HepG2 (cell line): Measurements from ENCODE around the gene EMILIN1. TPM values are rescaled to one million over a fixed set of nuclear protein-coding genes. Genes with fewer than 3 reads are reported as not detected.

Experiments used
- ADNP ChIP-seq: sonication (generic); formaldehyde crosslinking; IDR thresholded peaks from 2 replicates; pipeline ENCODE4 v1.4.0; 2020; ENCODE audit warnings: missing genetic modification reagents
- CENPBD1 ChIP-seq: sonication (generic); formaldehyde crosslinking; IDR thresholded peaks from 2 replicates; pipeline ENCODE4 v1.8.0; 2022; ENCODE audit warnings: missing genetic modification reagents, low read depth, mild to moderate bottlenecking, borderline replicate concordance
- CSRNP1 ChIP-seq: sonication (generic); formaldehyde crosslinking; IDR thresholded peaks from 2 replicates; pipeline ENCODE4 v1.8.1; 2023; ENCODE audit warnings: mild to moderate bottlenecking, missing genetic modification reagents
- GPN1 ChIP-seq: sonication (generic); formaldehyde crosslinking; IDR thresholded peaks from 2 replicates; pipeline ENCODE4 v1.5.1; 2020; ENCODE audit warnings: missing genetic modification reagents, borderline replicate concordance
- GTF2F1 ChIP-seq: fragments of 150-350 bp; IDR thresholded peaks from 2 replicates; pipeline ENCODE4 v1.6.1; 2014; ENCODE audit warnings: low read length
- HNRNPLL ChIP-seq: fragments of 200-400 bp; formaldehyde crosslinking; IDR thresholded peaks from 2 replicates; pipeline ENCODE4 v1.6.1; 2017; ENCODE audit warnings: mild to moderate bottlenecking, low read depth, low read length; ENCODE audit not compliant: poor library complexity, severe bottlenecking
- KDM5A ChIP-seq: fragments of 200-600 bp; sonication (generic); IDR thresholded peaks from 2 replicates; pipeline ENCODE4 v1.7.0; 2018; ENCODE audit warnings: antibody characterized with exemption, mild to moderate bottlenecking, low read length, borderline replicate concordance
- MIER3 ChIP-seq: IDR thresholded peaks from 2 replicates; pipeline ENCODE4 v1.6.1; 2016; ENCODE audit warnings: missing compliant biosample characterization, borderline replicate concordance
- NFIC ChIP-seq: IDR thresholded peaks from 2 replicates; pipeline ENCODE4 v1.6.1; 2012; ENCODE audit warnings: mild to moderate bottlenecking, low read length, inconsistent platforms
- NR2F2 ChIP-seq: IDR thresholded peaks from 2 replicates; pipeline ENCODE4 v1.6.1; 2012; ENCODE audit warnings: low read depth, inconsistent platforms, borderline replicate concordance
- PHB2 ChIP-seq: fragments of 450-650 bp; IDR thresholded peaks from 2 replicates; pipeline ENCODE4 v1.6.1; 2018; ENCODE audit not compliant: partially characterized antibody
- POLR2A ChIP-seq, 2 experiments: IDR thresholded peaks; 2 replicates each; pipeline ENCODE4 v1.6.1; 2011; ENCODE audit warnings: low read depth in 2 of 2, low read length in 2 of 2, mild to moderate bottlenecking in 1 of 2, moderate library complexity in 1 of 2; ENCODE audit not compliant: insufficient read depth in 1 of 2
- RAD21 ChIP-seq: fragments of 450-650 bp; formaldehyde crosslinking; IDR thresholded peaks from 2 replicates; pipeline ENCODE4 v1.5.0; 2020; ENCODE audit warnings: mild to moderate bottlenecking
- RXRB ChIP-seq: IDR thresholded peaks from 2 replicates; pipeline ENCODE4 v1.6.1; 2016; ENCODE audit warnings: borderline replicate concordance, missing genetic modification reagents, missing compliant biosample characterization
- SMARCC2 ChIP-seq: fragments of 450-650 bp; IDR thresholded peaks from 2 replicates; pipeline ENCODE4 v1.6.1; 2017; ENCODE audit warnings: antibody characterized with exemption, mild to moderate bottlenecking
- SNAI1 ChIP-seq: sonication (generic); formaldehyde crosslinking; IDR thresholded peaks from 2 replicates; pipeline ENCODE4 v1.5.0; 2020; ENCODE audit warnings: mild to moderate bottlenecking, missing genetic modification reagents, borderline replicate concordance
- SNAPC2 ChIP-seq: sonication (generic); formaldehyde crosslinking; IDR thresholded peaks from 2 replicates; pipeline ENCODE4 v1.8.1; 2022; ENCODE audit warnings: mild to moderate bottlenecking, missing genetic modification reagents
- SRY ChIP-seq: sonication (generic); formaldehyde crosslinking; IDR thresholded peaks from 2 replicates; pipeline ENCODE4 v1.8.0; 2022; ENCODE audit warnings: mild to moderate bottlenecking, missing genetic modification reagents
- TERF1 ChIP-seq: sonication (generic); formaldehyde crosslinking; IDR thresholded peaks from 2 replicates; pipeline ENCODE4 v1.8.0; 2022; ENCODE audit warnings: mild to moderate bottlenecking, missing genetic modification reagents, moderate library complexity
- ZBTB33 ChIP-seq: sonication (generic); formaldehyde crosslinking; IDR thresholded peaks from 2 replicates; pipeline ENCODE4 v1.4.0; 2020; ENCODE audit warnings: missing genetic modification reagents
- ZMAT3 ChIP-seq: sonication (generic); formaldehyde crosslinking; conservative IDR thresholded peaks from 2 replicates; pipeline ENCODE4 v1.7.0; 2021; ENCODE audit warnings: missing genetic modification reagents
- ZMYM2 ChIP-seq: sonication (generic); formaldehyde crosslinking; IDR thresholded peaks from 2 replicates; pipeline ENCODE4 v1.8.0; 2022; ENCODE audit warnings: mild to moderate bottlenecking, missing genetic modification reagents
- ZNF354B ChIP-seq: sonication (generic); formaldehyde crosslinking; IDR thresholded peaks from 2 replicates; pipeline ENCODE4 v1.8.0; 2022; ENCODE audit warnings: mild to moderate bottlenecking, missing genetic modification reagents
- polyA plus RNA-seq, 8 experiments: library from polyadenylated mRNA; depleted of rRNA in 3 of 8; stranded (reverse) in 7 of 8; unstranded in 1 of 8; fragments of >200 nt; fragmentation: Illumina TruSeq in 4 of 8; extraction: Trizol in 4 of 8; gene quantifications; 2 replicates each; pipeline versions ENCODE4 v1.2.1 to v1.2.3, GENCODE V29; 2011 to 2016; ENCODE audit warnings: low read depth in 4 of 8, missing spikeins in 1 of 8, mixed read lengths in 1 of 8; ENCODE audit not compliant: insufficient read depth in 1 of 8
- total RNA-seq, 5 experiments: library from RNA; depleted of rRNA; stranded (reverse); fragments of >200 nt; fragmentation: Illumina TruSeq; extraction: Trizol; gene quantifications; 2 replicates each; pipeline ENCODE4 v1.2.3, GENCODE V29; 2016; ENCODE audit warnings: low read depth in 1 of 5

Gene EMILIN1
- total and polyA plus RNA-seq, 2 of the 13 experiments (the other 11 are each of a cell fraction or from before 2014, with no cell fraction given) = 8.1 to 9.7 TPM

- TF ChIP-seq HNRNPLL (peak; percentile 90), CENPBD1 (no peak), SMARCC2 (no peak), KDM5A (no peak), MIER3 (peak; percentile 75), ZBTB33 (CRISPR knock-in tag) (peak; percentile 75; the same call in 1 of the 2 replicates), ADNP (CRISPR knock-in tag) (no peak), SNAI1 (CRISPR knock-in tag) (peak; percentile 93), GTF2F1 (no peak), NFIC (no peak), RXRB (CRISPR knock-in tag) (peak; percentile 64), POLR2A (IDR thresholded peaks at IDR 0.05; ENCODE audit: insufficient read depth in 1 of 2, low read depth in 2 of 2, low read length in 2 of 2) (peak; percentile 86 to 98), ZMYM2 (no peak), PHB2 (no peak), ZMAT3 (CRISPR knock-in tag) (0 out of 2 replicates have a peak, but pooled peaks have one; percentile 83), SNAPC2 (CRISPR knock-in tag) (no peak), RAD21 (CRISPR knock-in tag) (peak; percentile 48), SRY (CRISPR knock-in tag) (peak; percentile 53; the same call in 1 of the 2 replicates), GPN1 (CRISPR knock-in tag) (peak; percentile 5; the same call in 1 of the 2 replicates), TERF1 (CRISPR knock-in tag) (no peak), ZNF354B (CRISPR knock-in tag) (no peak; the same call in none of the 2 replicates), NR2F2 (peak; percentile 76; the same call in 1 of the 2 replicates), CSRNP1 (CRISPR knock-in tag) (peak; percentile 86; the same call in 1 of the 2 replicates)
Measured at GRCh38 chr2:27050281-27050995, 28.0 kb upstream of the EMILIN1 start (continued).
